ENCODE data around the gene SERPINB10. TPM values are rescaled to one million over a fixed set of nuclear protein-coding genes. Genes with fewer than 3 reads are reported as not detected.

Gene SERPINB10
- total and polyA plus RNA-seq, 8 donors = 0.10 to 0.58 (median 0.30) TPM; not detected in 1

GRCh38 chr18:63872586-63872985 is 35.2 kb upstream of the SERPINB10 start:
- intact Hi-C loops (cut with DNase I) = no loop called here
- ATAC-seq (no peak), DNase-seq (no peak)
- Histone ChIP-seq H3K36me3 (no peaks in the 10 kb centered on the region), H3K4me3 (no peak overlapping the region), H3K9me3 (no peaks in the 10 kb centered on the region), H3K27ac (no peak overlapping the region), H3K27me3 (no peaks in the 10 kb centered on the region), H3K4me1 (peaks cover 0 to 12% of the 10 kb centered on the region in 2 donors)
- TF ChIP-seq CTCF (IDR thresholded peaks at IDR 0.05) = no peak

GRCh38 chr18:63878343-63878742 is 29.4 kb upstream of the SERPINB10 start:
- H3K4me3 ChIP-seq = no peak overlapping the region
- intact Hi-C loops (cut with DNase I) = no loop called here
- DNase-seq = no peak
- no peaks in the 10 kb centered on the region for H3K9me3 ChIP-seq
- peaks cover 0 to 13% of the 10 kb centered on the region in 2 donors for H3K4me1 ChIP-seq
- H3K27me3 ChIP-seq = no peaks in the 10 kb centered on the region
- TF ChIP-seq CTCF (IDR thresholded peaks at IDR 0.05) = no peak
- no peak for ATAC-seq
- H3K27ac ChIP-seq = no peak overlapping the region
- H3K36me3 ChIP-seq = no peaks in the 10 kb centered on the region

- ATAC-seq (no peak), DNase-seq (no peak)
- no peak overlapping the region for H3K27ac ChIP-seq
- TF ChIP-seq CTCF (IDR thresholded peaks at IDR 0.05) = no peak
- no peak overlapping the region for H3K4me3 ChIP-seq
- H3K27me3 ChIP-seq = no peaks in the 10 kb centered on the region
- H3K9me3 ChIP-seq = no peaks in the 10 kb centered on the region
- peaks cover 0 to 13% of the 10 kb centered on the region in 2 donors for H3K4me1 ChIP-seq
- intact Hi-C loops (cut with DNase I) = no loop called here
- H3K36me3 ChIP-seq = no peaks in the 10 kb centered on the region
These were observed 28.8 kb upstream of the SERPINB10 start for GRCh38 chr18:63878925-63879324.

GRCh38 chr18:63879709-63880108 is 28.0 kb upstream of the SERPINB10 start:
- Histone ChIP-seq H3K27ac (no peak overlapping the region), H3K4me1 (peaks cover 0 to 13% of the 10 kb centered on the region in 2 donors), H3K4me3 (no peak overlapping the region), H3K9me3 (no peaks in the 10 kb centered on the region), H3K36me3 (no peaks in the 10 kb centered on the region), H3K27me3 (no peaks in the 10 kb centered on the region)
- no peak for ATAC-seq
- no peak for TF ChIP-seq CTCF (IDR thresholded peaks at IDR 0.05)
- intact Hi-C loops (cut with DNase I) = no loop called here
- no peak for DNase-seq

- Histone ChIP-seq H3K4me3 (no peak overlapping the region), H3K27me3 (no peaks in the 10 kb centered on the region), H3K27ac (no peak overlapping the region), H3K36me3 (no peaks in the 10 kb centered on the region), H3K4me1 (peaks cover 0 to 13% of the 10 kb centered on the region in 2 donors), H3K9me3 (no peaks in the 10 kb centered on the region)
- intact Hi-C loops (cut with DNase I) = no loop called here
- no peak for TF ChIP-seq CTCF (IDR thresholded peaks at IDR 0.05)
- ATAC-seq (no peak), DNase-seq (no peak)
These were observed 25.9 kb upstream of the SERPINB10 start for GRCh38 chr18:63881851-63882250.
